ENCODE data around the gene GPS1. TPM values are rescaled to one million over a fixed set of nuclear protein-coding genes. Genes with fewer than 3 reads are reported as not detected.

GPS1 gene
- total RNA-seq, 1 donor from 2014 or later: 64.7 TPM

DNA sequence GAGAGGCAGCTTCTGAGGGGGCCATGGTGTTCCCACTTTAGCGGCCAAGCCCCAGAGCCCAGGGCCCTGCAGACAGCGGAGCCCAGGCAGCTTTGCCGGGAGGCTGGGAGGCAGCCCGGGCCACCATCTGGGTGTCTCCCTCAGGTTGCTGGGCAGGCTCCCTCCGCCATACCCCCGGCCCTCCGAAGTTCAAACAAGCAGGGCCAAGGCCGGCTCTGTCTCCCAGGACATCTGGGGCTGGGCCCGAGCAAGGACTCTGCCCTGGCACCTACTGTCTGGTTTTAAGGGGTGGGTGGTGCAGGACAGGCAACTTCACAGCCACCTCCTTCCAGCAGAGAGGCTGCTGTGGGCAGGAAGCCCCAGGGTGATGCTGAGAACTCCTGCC lies 11.3 kb downstream of the GPS1 start:
- Histone ChIP-seq H3K4me1 (ENCODE audit: control insufficient read depth in 3 of 3, insufficient read depth in 3 of 3, low read length in 3 of 3) (peaks cover 21 to 30% (median 25%) of the 10 kb centered on the region in 3 donors), H3K4me3 (ENCODE audit: low read length in 3 of 3) (no peak overlapping the region), H3K27ac (ENCODE audit: low read depth, low read length) (no peak overlapping the region), H3K9ac (ENCODE audit: low read depth in 1 of 3, low read length in 3 of 3) (no peak overlapping the region), H3K27me3 (ENCODE audit: control insufficient read depth in 3 of 3, insufficient read depth in 3 of 3, low read length in 3 of 3) (no peaks in the 10 kb centered on the region), H3K9me3 (ENCODE audit: control insufficient read depth in 3 of 3, low read length in 3 of 3) (no peaks in the 10 kb centered on the region), H3K36me3 (ENCODE audit: control insufficient read depth in 3 of 3, insufficient read depth in 3 of 3, low read length in 3 of 3) (peaks cover 40 to 48% (median 44%) of the 10 kb centered on the region in 3 donors)

- no peaks in the 10 kb centered on the region for H3K27me3 ChIP-seq (ENCODE audit: control insufficient read depth in 3 of 3, insufficient read depth in 3 of 3, low read length in 3 of 3)
- H3K9me3 ChIP-seq (ENCODE audit: control insufficient read depth in 3 of 3, low read length in 3 of 3): no peaks in the 10 kb centered on the region
- H3K27ac ChIP-seq (ENCODE audit: low read depth, low read length): no peak overlapping the region
- H3K36me3 ChIP-seq (ENCODE audit: control insufficient read depth in 3 of 3, insufficient read depth in 3 of 3, low read length in 3 of 3): peaks cover 40 to 46% (median 42%) of the 10 kb centered on the region in 3 donors
- H3K9ac ChIP-seq (ENCODE audit: low read depth in 1 of 3, low read length in 3 of 3): peak overlapping the region in 1 of 3 donors; percentile 96
- H3K4me1 ChIP-seq (ENCODE audit: control insufficient read depth in 3 of 3, insufficient read depth in 3 of 3, low read length in 3 of 3): peaks cover 21 to 30% (median 25%) of the 10 kb centered on the region in 3 donors
- peak overlapping the region in 1 of 3 donors; percentile 91 for H3K4me3 ChIP-seq (ENCODE audit: low read length in 3 of 3)
Measured at GRCh38 chr17:82063424-82064415, 12.0 kb downstream of the GPS1 start.

- Histone ChIP-seq H3K36me3 (ENCODE audit: control insufficient read depth in 3 of 3, insufficient read depth in 3 of 3, low read length in 3 of 3) (peaks cover 38 to 41% (median 40%) of the 10 kb centered on the region in 3 donors), H3K4me1 (ENCODE audit: control insufficient read depth in 3 of 3, insufficient read depth in 3 of 3, low read length in 3 of 3) (peaks cover 21 to 30% (median 25%) of the 10 kb centered on the region in 3 donors), H3K9me3 (ENCODE audit: control insufficient read depth in 3 of 3, low read length in 3 of 3) (no peaks in the 10 kb centered on the region), H3K4me3 (ENCODE audit: low read length in 3 of 3) (peak overlapping the region; percentile 66 to 91 (median 80)), H3K27ac (ENCODE audit: low read depth, low read length) (no peak overlapping the region), H3K9ac (ENCODE audit: low read depth in 1 of 3, low read length in 3 of 3) (peak overlapping the region; percentile 83 to 96 (median 93)), H3K27me3 (ENCODE audit: control insufficient read depth in 3 of 3, insufficient read depth in 3 of 3, low read length in 3 of 3) (no peaks in the 10 kb centered on the region)
Measured at GRCh38 chr17:82064433-82065192, 12.9 kb downstream of the GPS1 start.

DNA sequence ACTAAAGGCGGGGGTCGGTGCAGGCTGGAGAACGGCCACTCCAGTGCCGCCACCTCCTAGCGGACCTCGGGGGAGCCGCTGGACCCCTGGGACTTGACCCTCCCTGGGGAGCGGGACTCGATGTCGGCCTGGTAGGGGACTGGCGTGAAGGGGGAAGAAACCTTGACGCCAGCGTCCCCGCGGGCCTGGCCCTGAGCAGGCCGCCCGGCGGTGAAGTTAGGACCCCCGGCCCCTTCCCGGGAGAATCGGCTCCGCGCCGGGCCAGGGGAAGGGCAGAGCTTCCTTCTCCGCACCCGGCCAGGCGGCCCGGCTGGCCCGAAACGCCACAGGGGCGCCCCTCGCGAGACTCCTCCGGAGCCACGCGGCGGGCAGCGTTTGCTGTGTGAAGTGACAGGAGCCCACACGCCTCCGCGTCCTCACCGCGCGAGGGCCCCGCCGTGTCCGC lies 13.5 kb downstream of the GPS1 start:
- Histone ChIP-seq H3K4me3 (ENCODE audit: low read length in 3 of 3) (peak overlapping the region; percentile 66 to 91 (median 80)), H3K4me1 (ENCODE audit: control insufficient read depth in 3 of 3, insufficient read depth in 3 of 3, low read length in 3 of 3) (peaks cover 21 to 30% (median 25%) of the 10 kb centered on the region in 3 donors), H3K9me3 (ENCODE audit: control insufficient read depth in 3 of 3, low read length in 3 of 3) (no peaks in the 10 kb centered on the region), H3K27me3 (ENCODE audit: control insufficient read depth in 3 of 3, insufficient read depth in 3 of 3, low read length in 3 of 3) (no peaks in the 10 kb centered on the region), H3K36me3 (ENCODE audit: control insufficient read depth in 3 of 3, insufficient read depth in 3 of 3, low read length in 3 of 3) (peaks cover 33 to 35% (median 34%) of the 10 kb centered on the region in 3 donors), H3K9ac (ENCODE audit: low read depth in 1 of 3, low read length in 3 of 3) (peak overlapping the region; percentile 83 to 96 (median 93)), H3K27ac (ENCODE audit: low read depth, low read length) (peak overlapping the region; percentile 47)

GRCh38 chr17:82065638-82066303 lies 14.1 kb downstream of the GPS1 start, which contains the start of gene DUS1L:
Gene DUS1L (minus strand): TSS chr17:82065804. CDS start chr17:82065059, 745 bp downstream.
- peak within 1 kb of the TSS; percentile 91 for H3K27ac ChIP-seq (ENCODE audit: low read depth, low read length)
- H3K4me3 ChIP-seq (ENCODE audit: low read length in 3 of 3): peak within 1 kb of the TSS; percentile 66 to 91 (median 89)
- H3K36me3 ChIP-seq (ENCODE audit: control insufficient read depth in 3 of 3, insufficient read depth in 3 of 3, low read length in 3 of 3): peaks cover 28 to 30% (median 29%) of the 10 kb centered on the region in 3 donors

GRCh38 chr17:82070611-82071010 lies 18.9 kb downstream of the GPS1 start:
- H3K36me3 ChIP-seq (ENCODE audit: control insufficient read depth in 3 of 3, insufficient read depth in 3 of 3, low read length in 3 of 3): no peaks in the 10 kb centered on the region
- H3K9me3 ChIP-seq (ENCODE audit: control insufficient read depth in 3 of 3, low read length in 3 of 3): no peaks in the 10 kb centered on the region
- no peak overlapping the region for H3K4me3 ChIP-seq (ENCODE audit: low read length in 3 of 3)
- no peak overlapping the region for H3K9ac ChIP-seq (ENCODE audit: low read depth in 1 of 3, low read length in 3 of 3)
- H3K4me1 ChIP-seq (ENCODE audit: control insufficient read depth in 3 of 3, insufficient read depth in 3 of 3, low read length in 3 of 3): peaks cover 3 to 8% (median 5%) of the 10 kb centered on the region in 3 donors
- H3K27me3 ChIP-seq (ENCODE audit: control insufficient read depth in 3 of 3, insufficient read depth in 3 of 3, low read length in 3 of 3): no peaks in the 10 kb centered on the region
- H3K27ac ChIP-seq (ENCODE audit: low read depth, low read length): no peak overlapping the region

More at GRCh38 chr17:82065638-82066303, 14.1 kb downstream of the GPS1 start, which contains the start of gene DUS1L:
- H3K9ac ChIP-seq (ENCODE audit: low read depth in 1 of 3, low read length in 3 of 3): peak within 1 kb of the TSS; percentile 91 to 96 (median 96)
- no peaks in the 10 kb centered on the region for H3K9me3 ChIP-seq (ENCODE audit: control insufficient read depth in 3 of 3, low read length in 3 of 3)
- H3K27me3 ChIP-seq (ENCODE audit: control insufficient read depth in 3 of 3, insufficient read depth in 3 of 3, low read length in 3 of 3): no peaks in the 10 kb centered on the region
- peaks cover 21 to 30% (median 25%) of the 10 kb centered on the region in 3 donors for H3K4me1 ChIP-seq (ENCODE audit: control insufficient read depth in 3 of 3, insufficient read depth in 3 of 3, low read length in 3 of 3)

- no peaks in the 10 kb centered on the region for H3K4me1 ChIP-seq (ENCODE audit: control insufficient read depth in 3 of 3, insufficient read depth in 3 of 3, low read length in 3 of 3)
- H3K27ac ChIP-seq (ENCODE audit: low read depth, low read length): no peak overlapping the region
- no peak overlapping the region for H3K9ac ChIP-seq (ENCODE audit: low read depth in 1 of 3, low read length in 3 of 3)
- H3K27me3 ChIP-seq (ENCODE audit: control insufficient read depth in 3 of 3, insufficient read depth in 3 of 3, low read length in 3 of 3): no peaks in the 10 kb centered on the region
- no peak overlapping the region for H3K4me3 ChIP-seq (ENCODE audit: low read length in 3 of 3)
- H3K9me3 ChIP-seq (ENCODE audit: control insufficient read depth in 3 of 3, low read length in 3 of 3): no peaks in the 10 kb centered on the region
- no peaks in the 10 kb centered on the region for H3K36me3 ChIP-seq (ENCODE audit: control insufficient read depth in 3 of 3, insufficient read depth in 3 of 3, low read length in 3 of 3)
Measured at GRCh38 chr17:82072827-82073226, 21.1 kb downstream of the GPS1 start.

- H3K4me3 ChIP-seq (ENCODE audit: low read length in 3 of 3): no peak overlapping the region
- no peak overlapping the region for H3K27ac ChIP-seq (ENCODE audit: low read depth, low read length)
- H3K36me3 ChIP-seq (ENCODE audit: control insufficient read depth in 3 of 3, insufficient read depth in 3 of 3, low read length in 3 of 3): no peaks in the 10 kb centered on the region
- H3K4me1 ChIP-seq (ENCODE audit: control insufficient read depth in 3 of 3, insufficient read depth in 3 of 3, low read length in 3 of 3): no peaks in the 10 kb centered on the region
- H3K9ac ChIP-seq (ENCODE audit: low read depth in 1 of 3, low read length in 3 of 3): no peak overlapping the region
- H3K9me3 ChIP-seq (ENCODE audit: control insufficient read depth in 3 of 3, low read length in 3 of 3): no peaks in the 10 kb centered on the region
- H3K27me3 ChIP-seq (ENCODE audit: control insufficient read depth in 3 of 3, insufficient read depth in 3 of 3, low read length in 3 of 3): no peaks in the 10 kb centered on the region
Measured at GRCh38 chr17:82073446-82073845, 21.7 kb downstream of the GPS1 start.

DNA sequence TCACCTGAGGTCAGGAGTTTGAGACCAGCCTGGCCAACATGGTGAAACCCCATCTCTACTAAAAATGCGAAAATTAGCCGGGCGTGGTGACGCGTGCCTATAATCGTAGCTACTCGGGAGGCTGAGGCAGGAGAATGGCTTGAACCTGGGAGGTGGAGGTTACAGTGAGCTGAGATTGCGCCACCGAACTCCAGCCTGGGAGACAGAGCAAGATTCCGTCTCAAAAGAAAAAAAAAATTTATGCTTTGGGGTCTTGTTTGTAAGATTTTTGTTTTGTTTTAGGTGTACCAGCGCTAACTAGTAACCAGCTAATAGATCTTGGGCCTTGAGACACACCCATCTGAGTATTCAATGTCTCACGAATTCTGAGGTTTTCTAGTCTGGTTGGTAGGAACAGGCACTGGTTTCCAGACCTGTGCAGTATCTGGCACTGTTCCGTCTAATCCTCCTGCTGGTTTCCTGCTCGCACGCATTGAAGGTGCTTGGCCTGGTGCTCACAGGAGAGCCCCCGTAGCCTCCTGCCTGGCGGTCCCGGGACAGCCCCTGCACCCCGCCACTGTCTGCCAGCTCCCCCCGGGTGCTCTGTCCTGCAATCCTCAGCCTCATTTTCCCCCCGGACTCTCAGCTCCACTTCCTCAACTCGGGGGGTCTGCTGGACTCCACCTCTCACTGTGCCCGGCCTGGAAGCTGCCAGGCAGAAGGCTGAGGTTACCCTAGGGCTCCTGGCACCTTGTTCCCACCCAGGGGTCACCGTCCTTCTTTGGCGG lies 24.5 kb downstream of the GPS1 start:
- Histone ChIP-seq H3K4me3 (ENCODE audit: low read length in 3 of 3) (no peak overlapping the region), H3K4me1 (ENCODE audit: control insufficient read depth in 3 of 3, insufficient read depth in 3 of 3, low read length in 3 of 3) (no peaks in the 10 kb centered on the region), H3K27ac (ENCODE audit: low read depth, low read length) (no peak overlapping the region), H3K36me3 (ENCODE audit: control insufficient read depth in 3 of 3, insufficient read depth in 3 of 3, low read length in 3 of 3) (peaks cover 17 to 22% (median 20%) of the 10 kb centered on the region in 3 donors), H3K9me3 (ENCODE audit: control insufficient read depth in 3 of 3, low read length in 3 of 3) (no peaks in the 10 kb centered on the region), H3K27me3 (ENCODE audit: control insufficient read depth in 3 of 3, insufficient read depth in 3 of 3, low read length in 3 of 3) (no peaks in the 10 kb centered on the region), H3K9ac (ENCODE audit: low read depth in 1 of 3, low read length in 3 of 3) (no peak overlapping the region)
